PFSK-1 (cell line): ENCODE data around the gene LRRC14B.

Experiments
- FOXP2 ChIP-seq: optimal IDR thresholded peaks from 2 replicates; pipeline ENCODE3; 2011; ENCODE audit warnings: borderline replicate concordance, control low read depth, inconsistent platforms; ENCODE audit not compliant: insufficient read depth; ENCODE audit errors: extremely low read length, extremely low read depth
- POLR2AphosphoS5 ChIP-seq: IDR thresholded peaks from 2 replicates; pipeline ENCODE4 v1.6.1; 2012; ENCODE audit warnings: low read depth, mild to moderate bottlenecking, control low read depth, low read length, moderate library complexity
- SIN3A ChIP-seq: IDR thresholded peaks from 2 replicates; pipeline ENCODE4 v1.6.1; 2012; ENCODE audit warnings: mild to moderate bottlenecking, low read length, moderate library complexity, borderline replicate concordance; ENCODE audit not compliant: insufficient read depth
- TAF1 ChIP-seq: IDR thresholded peaks from 2 replicates; pipeline ENCODE4 v1.6.1; 2012; ENCODE audit warnings: low read length, control low read depth, borderline replicate concordance; ENCODE audit not compliant: insufficient read depth
- TF ChIP-seq, protein P1 (sequence below), 2 experiments: IDR thresholded peaks; 2 replicates each; pipeline versions ENCODE4 v1.6.1 to v1.8.0; 2011 to 2012; ENCODE audit warnings: low read depth in 2 of 2, low read length in 2 of 2, control low read depth in 1 of 2, inconsistent platforms in 1 of 2, mild to moderate bottlenecking in 1 of 2, moderate library complexity in 1 of 2; ENCODE audit not compliant: insufficient read depth in 1 of 2

LRRC14B gene

DNA sequence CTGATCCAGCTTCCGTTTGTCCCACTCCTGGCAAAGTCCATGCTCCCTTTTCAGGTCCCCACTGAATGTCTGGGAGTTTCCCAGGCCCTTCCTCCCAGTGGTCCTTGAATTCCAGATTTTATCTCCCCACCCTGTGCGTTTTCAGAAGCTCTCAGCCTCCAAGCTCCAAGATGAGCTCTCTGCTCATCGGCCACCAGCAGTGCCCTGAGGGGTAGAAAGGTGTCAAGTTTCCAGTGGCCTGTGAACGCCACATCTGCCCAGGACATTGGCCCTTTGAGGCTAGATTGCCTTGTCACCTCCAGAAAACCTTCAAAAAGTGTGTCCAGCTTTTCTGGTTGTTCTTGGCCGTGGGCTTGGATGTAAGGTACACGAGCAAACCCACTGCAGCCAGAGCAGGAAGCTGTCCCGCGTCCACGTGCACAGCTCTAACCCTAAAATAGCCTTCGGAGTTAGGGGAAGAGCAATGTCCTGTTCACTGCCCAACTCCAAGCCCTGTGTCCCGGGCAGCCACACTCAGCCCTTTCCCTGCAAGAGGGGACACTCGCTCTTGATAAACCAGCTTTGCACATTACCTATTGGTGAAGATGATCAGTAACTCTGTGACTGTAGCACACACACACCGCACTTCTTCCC, 10.9 kb upstream of the LRRC14B start:
- TF ChIP-seq, protein P1, sequence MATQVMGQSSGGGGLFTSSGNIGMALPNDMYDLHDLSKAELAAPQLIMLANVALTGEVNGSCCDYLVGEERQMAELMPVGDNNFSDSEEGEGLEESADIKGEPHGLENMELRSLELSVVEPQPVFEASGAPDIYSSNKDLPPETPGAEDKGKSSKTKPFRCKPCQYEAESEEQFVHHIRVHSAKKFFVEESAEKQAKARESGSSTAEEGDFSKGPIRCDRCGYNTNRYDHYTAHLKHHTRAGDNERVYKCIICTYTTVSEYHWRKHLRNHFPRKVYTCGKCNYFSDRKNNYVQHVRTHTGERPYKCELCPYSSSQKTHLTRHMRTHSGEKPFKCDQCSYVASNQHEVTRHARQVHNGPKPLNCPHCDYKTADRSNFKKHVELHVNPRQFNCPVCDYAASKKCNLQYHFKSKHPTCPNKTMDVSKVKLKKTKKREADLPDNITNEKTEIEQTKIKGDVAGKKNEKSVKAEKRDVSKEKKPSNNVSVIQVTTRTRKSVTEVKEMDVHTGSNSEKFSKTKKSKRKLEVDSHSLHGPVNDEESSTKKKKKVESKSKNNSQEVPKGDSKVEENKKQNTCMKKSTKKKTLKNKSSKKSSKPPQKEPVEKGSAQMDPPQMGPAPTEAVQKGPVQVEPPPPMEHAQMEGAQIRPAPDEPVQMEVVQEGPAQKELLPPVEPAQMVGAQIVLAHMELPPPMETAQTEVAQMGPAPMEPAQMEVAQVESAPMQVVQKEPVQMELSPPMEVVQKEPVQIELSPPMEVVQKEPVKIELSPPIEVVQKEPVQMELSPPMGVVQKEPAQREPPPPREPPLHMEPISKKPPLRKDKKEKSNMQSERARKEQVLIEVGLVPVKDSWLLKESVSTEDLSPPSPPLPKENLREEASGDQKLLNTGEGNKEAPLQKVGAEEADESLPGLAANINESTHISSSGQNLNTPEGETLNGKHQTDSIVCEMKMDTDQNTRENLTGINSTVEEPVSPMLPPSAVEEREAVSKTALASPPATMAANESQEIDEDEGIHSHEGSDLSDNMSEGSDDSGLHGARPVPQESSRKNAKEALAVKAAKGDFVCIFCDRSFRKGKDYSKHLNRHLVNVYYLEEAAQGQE (IDR thresholded peaks at IDR 0.05; ENCODE audit: insufficient read depth in 1 of 2, low read depth in 2 of 2, low read length in 2 of 2): no peak
- TF ChIP-seq POLR2AphosphoS5 (no peak), TAF1 (no peak), SIN3A (no peak)

DNA sequence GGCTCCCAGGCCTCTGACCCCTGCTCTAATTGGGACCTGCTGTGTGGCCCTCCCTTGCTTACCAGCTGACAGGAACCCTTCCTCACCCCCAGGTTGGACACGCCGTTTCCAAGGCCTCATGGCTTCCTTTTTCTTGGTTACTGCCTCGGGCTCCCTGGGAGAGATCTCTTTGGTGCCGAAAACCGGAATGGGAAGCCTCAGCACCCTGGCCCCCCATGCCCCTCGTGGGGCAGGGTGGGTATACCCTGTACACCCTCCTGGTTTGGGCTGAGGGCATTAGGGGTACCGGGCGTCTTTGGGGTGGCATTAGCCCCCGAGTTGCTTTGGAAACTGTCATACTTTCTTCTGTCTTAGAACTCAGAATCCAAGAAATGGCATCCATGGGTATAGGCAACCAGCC, 10.1 kb upstream of the LRRC14B start:
- TF ChIP-seq SIN3A: no peak

- TF ChIP-seq POLR2AphosphoS5 (no peak), TAF1 (no peak), SIN3A (no peak), FOXP2 (no peak)
- TF ChIP-seq, protein P1 (IDR thresholded peaks at IDR 0.05; ENCODE audit: insufficient read depth in 1 of 2, low read depth in 2 of 2, low read length in 2 of 2): no peak
Observed at GRCh38 chr5:181566-181965, 9.7 kb upstream of the LRRC14B start.

- TF ChIP-seq TAF1 (no peak), SIN3A (no peak)
Observed at GRCh38 chr5:182126-182525, 9.2 kb upstream of the LRRC14B start.

DNA sequence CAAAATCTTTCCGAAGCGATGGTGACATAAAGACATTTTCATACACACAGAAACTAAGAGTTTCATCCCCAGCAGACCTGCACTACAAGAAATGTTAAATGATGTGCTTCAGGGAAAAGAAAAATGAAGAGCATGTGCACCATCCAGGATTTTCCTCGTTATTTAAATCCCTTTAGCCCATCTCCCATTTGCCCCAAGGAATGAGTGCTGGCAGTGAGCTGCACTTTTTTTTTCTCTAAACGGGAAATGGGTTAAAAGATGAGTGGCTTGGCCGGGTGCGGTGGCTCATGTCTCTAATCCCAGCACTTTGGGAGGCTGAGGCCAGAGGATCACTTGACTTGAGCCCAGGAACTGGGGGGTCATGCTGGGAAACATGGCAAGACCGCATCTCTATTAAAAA, 6.8 kb upstream of the LRRC14B start:
- TF ChIP-seq TAF1 (no peak), SIN3A (no peak), POLR2AphosphoS5 (no peak), FOXP2 (no peak)
- TF ChIP-seq, protein P1 (IDR thresholded peaks at IDR 0.05; ENCODE audit: insufficient read depth in 1 of 2, low read depth in 2 of 2, low read length in 2 of 2): no peak

DNA sequence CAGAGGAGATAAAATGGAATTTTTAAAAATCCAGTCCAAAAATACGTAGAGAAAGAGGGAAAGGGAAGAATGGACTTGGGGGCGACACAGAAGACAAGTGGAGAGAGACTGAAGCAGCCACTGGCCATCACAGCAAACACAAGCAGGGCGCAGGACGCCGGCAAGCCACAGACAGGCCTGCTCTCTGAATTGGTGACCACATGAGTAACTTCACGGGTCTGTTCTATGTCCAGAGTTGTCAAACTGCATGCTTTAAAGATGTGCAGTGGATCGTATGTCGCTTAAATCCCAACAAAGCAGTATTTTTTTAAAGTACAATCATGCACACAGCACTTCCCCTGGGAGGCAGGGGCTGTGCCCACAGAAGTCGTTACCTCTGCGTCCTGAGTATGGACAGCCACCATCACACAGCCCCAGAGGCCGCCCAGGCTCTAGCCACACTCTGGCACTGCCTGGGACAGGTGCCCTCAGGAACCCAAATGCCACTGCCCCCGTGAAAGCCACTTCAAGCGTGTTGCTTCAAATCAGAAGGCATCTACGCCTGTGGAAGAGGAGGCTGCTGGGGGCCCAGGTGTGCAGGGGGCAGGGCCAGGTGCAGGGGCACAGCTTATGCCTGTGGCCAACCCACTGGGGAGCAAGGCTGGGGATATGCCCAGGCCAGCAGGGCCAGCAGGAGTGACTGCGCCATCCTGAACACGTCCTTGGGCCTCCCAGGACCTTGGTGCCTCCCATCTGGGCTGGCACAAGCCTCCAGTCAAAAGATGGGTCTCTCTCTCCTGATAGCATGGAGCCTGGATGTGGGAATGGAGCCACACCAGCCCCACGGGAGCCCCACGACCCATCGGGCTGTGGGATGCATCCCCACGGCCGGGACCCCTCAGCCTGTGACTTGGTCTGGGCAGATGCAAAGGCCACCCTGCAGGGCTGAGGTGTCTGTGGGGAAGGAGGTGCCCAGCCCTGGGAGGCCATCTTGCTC, 5.9 kb upstream of the LRRC14B start:
- no peak for TF ChIP-seq FOXP2
- TF ChIP-seq POLR2AphosphoS5: no peak
- no peak for TF ChIP-seq TAF1
